Measurements from ENCODE around the gene PSAPL1.
A peak's percentile ranks its signal among the peaks of the same experiment; 100 is the strongest.

The PSAPL1 gene
- long read RNA-seq, donor 1, result 0 reads
- long read RNA-seq, donor 2, result 0 reads
- long read RNA-seq, donor 3, result 0 reads
- long read RNA-seq, donor 4, result 0 reads
- long read RNA-seq, donor 5, result 0 reads
- long read RNA-seq, donor 6, result 0 reads
- long read RNA-seq, donor 7, partial matches to known transcripts, result 9 of 9 reads
- long read RNA-seq, donor 7, other reads (novel, unspliced or antisense), result 0 of 9 reads
- long read RNA-seq, donor 8, result 0 reads

- DNase-seq, result no peak
Observed at GRCh38 chr4:7434766-7435150, at the start of gene PSAPL1. Gene PSAPL1, minus strand, starts transcription at chr4:7434930. Its CDS starts 51 bp downstream, at chr4:7434879.

- no peak for DNase-seq
Observed at GRCh38 chr4:7481227-7481626, 46.5 kb upstream of the PSAPL1 start.

GRCh38 chr4:7480423-7480822 lies 45.7 kb upstream of the PSAPL1 start:
- no peak for DNase-seq

- no peak for DNase-seq
Observed at GRCh38 chr4:7478665-7479064, 43.9 kb upstream of the PSAPL1 start.

- DNase-seq, result no peak
Observed at GRCh38 chr4:7477695-7478094, 43.0 kb upstream of the PSAPL1 start.

GRCh38 chr4:7476820-7477219 lies 42.1 kb upstream of the PSAPL1 start:
- DNase-seq, result no peak

- no peak for DNase-seq
Observed at GRCh38 chr4:7475207-7475606, 40.5 kb upstream of the PSAPL1 start.

- DNase-seq, result no peak
Observed at GRCh38 chr4:7474320-7474719, 39.6 kb upstream of the PSAPL1 start.

- no peak for DNase-seq
Observed at GRCh38 chr4:7473081-7473480, 38.4 kb upstream of the PSAPL1 start.

GRCh38 chr4:7472442-7473013 lies 37.8 kb upstream of the PSAPL1 start:
- peak; percentile 51 for DNase-seq

GRCh38 chr4:7470522-7471128 lies 35.9 kb upstream of the PSAPL1 start:
- no peak for DNase-seq

GRCh38 chr4:7470111-7470510 lies 35.4 kb upstream of the PSAPL1 start:
- no peak for DNase-seq

- no peak for DNase-seq
Observed at GRCh38 chr4:7469023-7469422, 34.3 kb upstream of the PSAPL1 start.

GRCh38 chr4:7467471-7467870 lies 32.7 kb upstream of the PSAPL1 start:
- DNase-seq, result no peak

- no peak for DNase-seq
Observed at GRCh38 chr4:7466904-7467303, 32.2 kb upstream of the PSAPL1 start.

- no peak for DNase-seq
Observed at GRCh38 chr4:7466215-7466614, 31.5 kb upstream of the PSAPL1 start.

GRCh38 chr4:7465017-7465416 lies 30.3 kb upstream of the PSAPL1 start:
- no peak for DNase-seq

GRCh38 chr4:7464259-7464655 lies 29.5 kb upstream of the PSAPL1 start:
- DNase-seq, result no peak

- DNase-seq, result no peak
Observed at GRCh38 chr4:7463566-7464258, 29.0 kb upstream of the PSAPL1 start.

GRCh38 chr4:7462509-7462971 lies 27.8 kb upstream of the PSAPL1 start:
- DNase-seq, result no peak

- DNase-seq, result no peak
Observed at GRCh38 chr4:7461230-7461629, 26.5 kb upstream of the PSAPL1 start.

- DNase-seq, result no peak
Observed at GRCh38 chr4:7460566-7460965, 25.8 kb upstream of the PSAPL1 start.

- no peak for DNase-seq
Observed at GRCh38 chr4:7459471-7459870, 24.7 kb upstream of the PSAPL1 start.
